HUES64 (cell line): ENCODE data around the gene ADGRL3.

Experiments
- H3K27ac ChIP-seq: 2 replicates; pipeline ENCODE4 v1.7.0; 2013; ENCODE audit warnings: low read depth, low read length, inconsistent platforms
- H3K27me3 ChIP-seq: 2 replicates; pipeline ENCODE4 v1.6.1; 2013; ENCODE audit warnings: mild to moderate bottlenecking, low read length; ENCODE audit not compliant: insufficient read depth
- H3K36me3 ChIP-seq: 2 replicates; pipeline ENCODE4 v1.6.1; 2013; ENCODE audit warnings: mild to moderate bottlenecking, low read length; ENCODE audit not compliant: insufficient read depth
- H3K4me1 ChIP-seq: 2 replicates; pipeline ENCODE4 v1.6.1; 2013; ENCODE audit warnings: mild to moderate bottlenecking, low read length, moderate library complexity; ENCODE audit not compliant: insufficient read depth
- H3K4me3 ChIP-seq: 2 replicates; pipeline ENCODE4 v1.5.1; 2013; ENCODE audit warnings: mild to moderate bottlenecking, low read length, moderate library complexity
- H3K9ac ChIP-seq: 2 replicates; pipeline ENCODE4 v1.6.1; 2013; ENCODE audit warnings: mild to moderate bottlenecking, low read depth, low read length
- H3K9me3 ChIP-seq: 2 replicates; pipeline ENCODE4 v1.6.1; 2013; ENCODE audit warnings: low read depth, low read length; ENCODE audit not compliant: insufficient read depth
- WGBS: fragments of 150-250, 120-280 bp; methylation state at CpG from one replicate; pipeline ENCODE4 v1.1.7; 2013; ENCODE audit warnings: missing lambda C conversion rate; 5-methylcytosine and 5-hydroxymethylcytosine counted together

ADGRL3 gene

DNA sequence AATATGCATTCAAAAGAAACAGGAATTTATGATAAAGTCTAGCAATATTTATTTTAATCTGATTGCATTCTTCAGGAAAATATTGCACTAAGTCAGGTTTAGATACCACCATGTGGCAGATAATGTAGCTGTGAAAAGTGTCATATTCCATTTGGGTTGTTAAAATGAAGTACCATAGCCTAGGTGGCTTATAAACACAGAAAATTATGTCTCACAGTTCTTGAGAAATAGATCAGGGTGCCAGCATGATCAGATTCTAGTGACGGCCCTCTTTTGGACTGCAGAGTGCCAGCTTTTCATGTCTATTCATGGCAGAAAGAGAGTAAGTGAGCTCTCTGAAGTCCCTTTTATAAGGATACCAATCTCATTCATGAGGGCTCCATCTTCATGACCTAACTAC, 5.6 kb upstream of the ADGRL3 start:
- no peak overlapping the region for H3K9ac ChIP-seq
- 100% methylated on average over 1 of the region's 1 CpG for WGBS
- no peaks in the 10 kb centered on the region for H3K9me3 ChIP-seq
- no peaks in the 10 kb centered on the region for H3K36me3 ChIP-seq
- peaks cover 5% of the 10 kb centered on the region for H3K4me1 ChIP-seq
- H3K27ac ChIP-seq: no peak overlapping the region
- no peak overlapping the region for H3K4me3 ChIP-seq
- peaks cover 16% of the 10 kb centered on the region for H3K27me3 ChIP-seq

DNA sequence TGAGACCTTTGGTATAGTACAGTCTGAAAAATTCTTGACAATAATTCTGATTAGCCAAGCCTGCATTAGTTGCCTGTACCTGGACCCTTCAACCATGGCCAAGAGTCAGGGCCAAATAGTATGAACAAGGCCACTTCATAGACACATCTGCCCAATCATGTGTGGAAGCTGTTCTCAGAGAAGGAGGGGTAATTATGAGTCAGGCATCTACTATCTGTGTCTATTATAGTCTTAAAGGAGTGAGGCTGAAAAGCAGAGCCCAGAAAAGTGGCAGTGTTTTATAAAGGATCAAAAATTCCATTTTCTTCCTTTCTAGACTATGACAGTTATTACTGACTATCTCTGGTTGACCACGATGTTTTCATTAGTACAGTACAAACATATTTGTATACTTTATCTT, 5.0 kb upstream of the ADGRL3 start:
- no peak overlapping the region for H3K4me3 ChIP-seq
- peaks cover 7% of the 10 kb centered on the region for H3K4me1 ChIP-seq
- no peak overlapping the region for H3K27ac ChIP-seq
- peaks cover 17% of the 10 kb centered on the region for H3K27me3 ChIP-seq
- no peak overlapping the region for H3K9ac ChIP-seq
- WGBS: no CpG with 5 or more reads among the region's 1 CpG
- H3K9me3 ChIP-seq: no peaks in the 10 kb centered on the region
- H3K36me3 ChIP-seq: no peaks in the 10 kb centered on the region

DNA sequence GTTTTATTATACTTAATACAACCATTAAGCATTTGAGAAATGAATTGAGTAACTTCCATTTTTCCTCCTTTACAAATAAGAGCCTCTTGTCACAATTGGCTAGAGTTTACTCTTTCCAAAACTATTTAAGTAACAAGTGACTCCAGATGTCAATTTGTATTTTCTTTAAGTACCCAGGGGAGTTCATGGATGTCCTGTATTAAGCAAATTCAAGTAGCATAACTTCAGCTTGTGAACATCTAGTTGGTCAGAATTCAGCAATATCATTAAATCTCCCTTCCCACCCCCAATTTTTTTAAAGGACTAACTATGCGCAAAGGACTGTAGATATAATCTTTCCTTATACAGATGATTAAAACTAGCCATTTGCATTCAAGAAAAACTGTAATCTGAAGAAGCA, 1.4 kb upstream of the ADGRL3 start:
- H3K36me3 ChIP-seq: no peaks in the 10 kb centered on the region
- peaks cover 47% of the 10 kb centered on the region for H3K27me3 ChIP-seq
- H3K9me3 ChIP-seq: no peaks in the 10 kb centered on the region
- peaks cover 13% of the 10 kb centered on the region for H3K4me1 ChIP-seq
- H3K27ac ChIP-seq: no peak overlapping the region
- 100% methylated on average over 1 of the region's 1 CpG for WGBS
- H3K4me3 ChIP-seq: no peak overlapping the region
- H3K9ac ChIP-seq: no peak overlapping the region

DNA sequence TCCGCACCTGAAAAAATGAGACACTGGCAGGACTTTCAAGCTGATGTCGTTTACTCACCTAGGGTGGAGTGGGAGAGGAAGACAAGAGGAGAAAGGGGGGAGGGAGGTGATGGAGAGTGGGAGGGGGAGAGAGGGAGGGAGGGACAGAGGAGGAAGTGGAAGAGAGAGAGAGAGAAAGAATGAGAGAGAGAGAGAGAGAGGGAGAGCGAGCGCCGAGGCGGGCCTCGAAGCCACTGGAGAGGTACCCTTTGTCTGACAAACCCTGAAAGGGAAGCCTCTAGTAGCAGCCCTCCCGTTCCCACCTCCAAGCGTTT, 296 bp upstream of the ADGRL3 start:
- peak overlapping the region; percentile 41 for H3K9ac ChIP-seq
- peaks cover 58% of the 10 kb centered on the region for H3K27me3 ChIP-seq
- no peaks in the 10 kb centered on the region for H3K36me3 ChIP-seq
- peak overlapping the region; percentile 85 for H3K4me3 ChIP-seq
- peaks cover 24% of the 10 kb centered on the region for H3K4me1 ChIP-seq
- H3K9me3 ChIP-seq: no peaks in the 10 kb centered on the region
- H3K27ac ChIP-seq: no peak overlapping the region
- WGBS: 4% methylated on average over 9 of the region's 9 CpGs

DNA sequence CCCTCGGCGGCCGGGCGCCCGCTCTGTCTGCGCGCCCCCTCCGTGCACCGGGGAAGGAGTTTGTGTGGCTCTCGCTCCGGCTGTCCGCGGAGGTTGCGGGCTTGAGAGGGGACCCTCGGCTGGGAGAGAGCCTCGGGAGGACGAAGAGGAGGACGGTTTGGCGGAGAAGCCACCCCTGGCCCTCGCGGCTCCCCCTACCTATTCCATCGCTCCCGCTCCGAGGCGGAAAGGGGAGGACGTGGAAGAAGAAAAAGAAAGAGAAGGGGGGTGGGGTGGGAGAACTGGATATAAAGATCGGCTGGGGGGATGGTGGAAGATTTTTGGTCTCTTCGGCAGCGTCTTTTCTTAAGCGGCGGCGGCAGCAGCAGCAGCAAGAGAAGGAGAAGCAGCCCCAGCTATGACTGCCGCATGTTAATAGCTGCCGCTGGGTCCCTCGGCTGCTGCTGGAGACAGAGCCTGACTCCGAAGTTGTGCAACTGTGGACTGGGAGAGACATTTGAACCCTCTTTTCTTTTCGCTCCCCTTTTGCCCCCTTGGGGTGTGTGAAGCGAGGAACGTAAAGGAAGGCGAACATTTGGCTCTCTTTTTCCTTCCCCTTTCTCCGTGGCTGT, 895 bp downstream of the ADGRL3 start:
- Histone ChIP-seq H3K27me3 (peaks cover 62% of the 10 kb centered on the region), H3K9ac (peak overlapping the region; percentile 41), H3K4me3 (peak overlapping the region; percentile 85)

DNA sequence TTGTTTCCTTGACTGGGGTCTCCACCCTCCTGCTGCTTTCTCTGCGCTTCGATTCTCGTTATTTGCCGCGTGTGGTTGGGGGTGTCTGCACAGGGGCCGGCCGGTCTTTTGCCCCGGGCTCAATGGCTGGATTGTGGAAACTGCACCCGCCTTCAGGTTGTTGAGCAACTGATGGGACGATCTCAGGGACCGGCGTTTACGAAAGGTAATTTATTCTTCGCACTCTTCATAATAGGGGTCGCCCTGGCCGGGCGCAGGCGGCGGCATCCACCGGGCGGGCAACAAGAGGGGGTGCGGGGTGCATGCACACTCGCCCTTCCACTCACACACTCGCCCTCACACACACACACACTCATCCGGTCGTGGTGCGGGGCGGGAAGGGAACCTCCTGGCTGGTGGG, 1.4 kb downstream of the ADGRL3 start:
- Histone ChIP-seq H3K36me3 (no peaks in the 10 kb centered on the region), H3K27me3 (peaks cover 62% of the 10 kb centered on the region), H3K4me1 (peaks cover 36% of the 10 kb centered on the region), H3K9me3 (no peaks in the 10 kb centered on the region), H3K27ac (no peak overlapping the region), H3K4me3 (peak overlapping the region; percentile 85), H3K9ac (peak overlapping the region; percentile 41)
- WGBS: under 1% methylated on average over 28 of the region's 28 CpGs

More for the DNA sequence above, 895 bp downstream of the ADGRL3 start:
- Histone ChIP-seq H3K36me3 (no peaks in the 10 kb centered on the region), H3K9me3 (no peaks in the 10 kb centered on the region), H3K27ac (no peak overlapping the region), H3K4me1 (peaks cover 36% of the 10 kb centered on the region)
- WGBS: under 1% methylated on average over 28 of the region's 41 CpGs

DNA sequence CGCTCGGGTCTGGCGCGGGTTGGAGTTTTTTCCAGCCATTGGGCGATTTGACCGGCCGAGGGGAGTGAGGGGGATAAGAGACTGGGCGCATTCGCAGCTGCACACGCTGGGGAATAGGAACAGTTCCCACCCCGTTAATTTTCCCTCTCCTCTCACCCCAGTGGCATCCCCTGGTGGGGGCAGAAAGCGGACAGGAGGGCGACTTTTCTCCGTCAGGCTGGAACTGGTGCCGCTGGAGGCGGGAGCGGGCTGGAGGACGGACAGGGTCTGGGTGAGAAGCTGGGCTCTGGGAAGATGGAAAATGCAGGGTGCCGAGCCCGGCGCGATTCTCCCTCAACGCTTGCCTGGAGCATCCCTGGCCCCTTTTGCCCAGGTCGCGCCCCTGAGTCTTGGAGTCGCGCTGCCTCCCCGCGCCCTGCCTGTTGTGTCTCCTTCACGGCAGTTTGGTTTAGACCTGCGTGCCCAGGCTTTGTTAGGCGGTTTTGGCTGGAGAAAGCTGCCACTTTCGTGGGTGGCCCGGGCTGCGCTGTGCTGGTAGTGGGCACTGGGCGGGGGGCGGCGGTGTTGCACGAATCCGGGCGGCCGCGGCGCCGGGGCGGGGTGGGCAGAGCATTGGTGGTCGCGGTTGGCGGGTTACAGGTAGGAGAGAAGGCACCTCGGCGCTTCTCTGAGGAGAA, 2.0 kb downstream of the ADGRL3 start:
- H3K9me3 ChIP-seq: no peaks in the 10 kb centered on the region
- under 1% methylated on average over 45 of the region's 51 CpGs for WGBS
- H3K4me3 ChIP-seq: peak overlapping the region; percentile 85
- peaks cover 36% of the 10 kb centered on the region for H3K4me1 ChIP-seq
- peak overlapping the region; percentile 62 for H3K9ac ChIP-seq
- H3K36me3 ChIP-seq: no peaks in the 10 kb centered on the region
- H3K27ac ChIP-seq: no peak overlapping the region
- H3K27me3 ChIP-seq: peaks cover 62% of the 10 kb centered on the region

DNA sequence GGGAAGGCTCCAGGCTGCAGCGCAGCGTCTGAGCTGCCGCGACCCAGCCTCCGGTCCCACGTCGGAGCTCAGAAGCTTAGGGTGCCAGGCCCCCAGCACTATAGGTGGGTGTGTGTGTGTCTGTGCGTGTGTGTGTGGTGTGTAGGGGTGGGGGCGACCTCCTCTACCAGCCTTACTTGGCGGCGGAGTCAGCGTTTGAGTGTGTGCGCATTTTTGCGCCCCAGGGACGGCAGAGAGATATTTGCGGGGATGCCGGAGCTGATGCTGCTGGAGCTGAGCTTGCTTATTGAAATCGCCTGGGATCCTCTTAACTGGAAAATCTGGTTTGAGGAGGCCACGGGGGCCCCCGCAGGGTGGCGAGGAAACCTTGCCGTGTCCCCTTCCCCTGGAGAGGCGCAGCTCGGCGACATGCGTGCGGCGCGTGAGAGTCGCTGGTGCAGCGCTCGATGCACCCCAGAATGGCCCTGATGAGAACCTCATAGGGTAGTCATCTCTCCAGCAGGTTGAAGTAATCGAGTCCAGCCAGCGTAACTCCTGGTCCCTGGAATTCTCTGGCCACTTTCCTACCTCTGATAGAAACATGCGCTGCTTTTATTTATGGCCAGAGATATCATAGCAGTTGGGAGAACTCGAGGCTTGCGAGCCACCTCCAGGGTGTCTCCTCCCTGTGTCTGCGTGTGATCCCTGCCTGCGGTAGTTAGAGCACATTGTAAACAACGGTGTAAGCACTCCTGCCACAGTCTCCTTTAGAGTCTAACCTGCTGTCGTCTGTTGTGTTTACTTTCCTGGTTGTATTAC, 2.7 kb downstream of the ADGRL3 start:
- under 1% methylated on average over 41 of the region's 41 CpGs for WGBS
- Histone ChIP-seq H3K9me3 (no peaks in the 10 kb centered on the region), H3K4me3 (peak overlapping the region; percentile 85)

DNA sequence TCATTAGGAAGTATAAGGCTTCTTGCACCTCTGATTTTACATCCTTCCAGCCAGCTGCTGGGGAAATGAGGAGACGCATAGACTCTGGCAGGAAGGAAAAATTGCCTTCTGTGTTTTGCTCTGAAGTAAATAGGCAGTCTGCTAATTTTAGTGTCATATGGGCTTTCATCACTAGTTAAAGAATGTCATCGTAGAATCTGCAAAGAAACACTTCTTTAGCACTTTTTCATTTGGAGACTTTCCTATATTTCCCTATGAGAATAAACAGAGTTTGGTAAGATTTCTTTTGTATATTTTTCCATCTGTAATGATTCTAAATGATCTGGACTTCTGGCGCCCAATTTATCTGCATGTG, 3.3 kb downstream of the ADGRL3 start:
- peak overlapping the region; percentile 85 for H3K4me3 ChIP-seq
- H3K9ac ChIP-seq: peak overlapping the region; percentile 62; the same call in 1 of the 2 replicates
- H3K27ac ChIP-seq: no peak overlapping the region
- H3K27me3 ChIP-seq: peaks cover 58% of the 10 kb centered on the region
- H3K9me3 ChIP-seq: no peaks in the 10 kb centered on the region
- H3K4me1 ChIP-seq: peaks cover 36% of the 10 kb centered on the region
- WGBS: 54% methylated on average over 3 of the region's 3 CpGs
- no peaks in the 10 kb centered on the region for H3K36me3 ChIP-seq

More for the DNA sequence above, 2.7 kb downstream of the ADGRL3 start:
- Histone ChIP-seq H3K27ac (no peak overlapping the region), H3K4me1 (peaks cover 36% of the 10 kb centered on the region), H3K9ac (peak overlapping the region; percentile 62), H3K36me3 (no peaks in the 10 kb centered on the region), H3K27me3 (peaks cover 62% of the 10 kb centered on the region)

DNA sequence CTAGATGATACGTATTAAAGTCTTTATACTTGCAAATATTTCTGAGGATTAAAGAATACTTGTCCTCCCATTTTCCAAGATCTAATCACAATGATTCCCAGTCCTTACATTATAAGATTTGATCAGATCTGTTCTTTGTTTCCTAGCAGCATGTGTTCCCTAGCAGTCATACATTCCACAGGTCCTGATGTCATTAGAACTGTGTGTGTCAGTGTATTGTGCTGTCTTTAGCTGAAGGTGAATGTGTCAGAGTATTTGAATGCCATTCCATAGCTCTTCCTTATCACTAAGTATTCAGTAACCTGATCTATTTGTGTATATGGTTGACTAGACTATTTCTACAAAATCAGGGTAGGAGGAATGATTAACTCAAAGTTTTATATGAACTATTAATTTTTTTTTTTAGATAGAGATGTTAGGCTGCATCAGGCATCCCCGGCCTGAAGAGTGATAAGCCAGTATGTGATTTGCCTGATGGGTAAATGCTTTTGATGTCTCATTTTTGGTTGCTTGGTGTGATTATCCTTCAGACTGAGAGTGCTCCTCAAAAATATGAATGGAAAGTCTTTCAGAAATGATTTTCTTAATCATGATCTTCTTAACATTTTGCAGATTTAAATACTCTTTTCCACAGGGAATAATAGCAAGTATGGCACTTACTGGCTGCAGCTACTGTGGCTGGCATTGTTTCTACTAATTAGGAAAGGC, 4.4 kb downstream of the ADGRL3 start:
- 65% methylated on average over 2 of the region's 2 CpGs for WGBS
- Histone ChIP-seq H3K27me3 (peaks cover 51% of the 10 kb centered on the region), H3K4me3 (peak overlapping the region; percentile 85; the same call in 1 of the 2 replicates), H3K27ac (no peak overlapping the region), H3K4me1 (peaks cover 42% of the 10 kb centered on the region), H3K36me3 (no peaks in the 10 kb centered on the region), H3K9me3 (no peaks in the 10 kb centered on the region), H3K9ac (no peak overlapping the region)

DNA sequence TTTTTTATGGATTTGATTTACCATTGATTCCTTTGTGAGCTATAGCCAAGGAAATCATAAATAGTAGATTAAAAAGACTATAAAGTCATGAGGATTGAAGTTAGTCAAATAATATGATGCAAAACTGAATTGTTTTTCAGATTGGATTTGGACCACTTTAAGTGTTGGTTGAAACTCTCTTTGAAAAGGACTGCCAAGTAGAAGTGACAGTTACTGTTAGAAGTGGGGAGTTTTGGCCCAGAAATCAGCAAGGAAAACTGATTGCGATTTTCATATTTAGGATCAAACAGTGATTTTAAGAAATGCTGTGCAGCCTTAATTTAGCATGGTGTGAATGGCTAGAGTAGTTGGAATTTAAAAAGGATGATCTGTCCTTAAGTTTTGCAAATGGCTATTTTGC, 4.9 kb downstream of the ADGRL3 start:
- H3K4me3 ChIP-seq: no peak overlapping the region
- peaks cover 51% of the 10 kb centered on the region for H3K27me3 ChIP-seq
- peaks cover 46% of the 10 kb centered on the region for H3K4me1 ChIP-seq
- H3K36me3 ChIP-seq: no peaks in the 10 kb centered on the region
- no peak overlapping the region for H3K9ac ChIP-seq
- no peaks in the 10 kb centered on the region for H3K9me3 ChIP-seq
- WGBS: 74% methylated on average over 1 of the region's 1 CpG
- no peak overlapping the region for H3K27ac ChIP-seq
